COR-L47 (cell line): ENCODE measurements around the gene MPO.
A peak's percentile ranks its signal among the peaks of the same experiment; 100 is the strongest.

Experiments
- DNase-seq: peaks from one replicate; lab custom pipeline; 2025; lab: John Stamatoyannopoulos, UW

Gene MPO

GRCh38 chr17:58280480-58281217 lies at the start of gene MPO:
Gene MPO (minus strand): TSS chr17:58280935. CDS start chr17:58280758, 177 bp downstream.
- DNase-seq: no peak

- no peak for DNase-seq
These were observed 49.2 kb upstream of the MPO start for GRCh38 chr17:58329810-58330537.

GRCh38 chr17:58329035-58329809 lies 48.5 kb upstream of the MPO start:
- peak; percentile 9 for DNase-seq

- DNase-seq: no peak
These were observed 47.7 kb upstream of the MPO start, which contains the start of gene TSPOAP1 for GRCh38 chr17:58328195-58329034. Gene TSPOAP1 (minus strand): TSS chr17:58328795. CDS start chr17:58327920, 875 bp downstream.

- no peak for DNase-seq
These were observed 46.8 kb upstream of the MPO start for GRCh38 chr17:58327363-58328194.

DNA sequence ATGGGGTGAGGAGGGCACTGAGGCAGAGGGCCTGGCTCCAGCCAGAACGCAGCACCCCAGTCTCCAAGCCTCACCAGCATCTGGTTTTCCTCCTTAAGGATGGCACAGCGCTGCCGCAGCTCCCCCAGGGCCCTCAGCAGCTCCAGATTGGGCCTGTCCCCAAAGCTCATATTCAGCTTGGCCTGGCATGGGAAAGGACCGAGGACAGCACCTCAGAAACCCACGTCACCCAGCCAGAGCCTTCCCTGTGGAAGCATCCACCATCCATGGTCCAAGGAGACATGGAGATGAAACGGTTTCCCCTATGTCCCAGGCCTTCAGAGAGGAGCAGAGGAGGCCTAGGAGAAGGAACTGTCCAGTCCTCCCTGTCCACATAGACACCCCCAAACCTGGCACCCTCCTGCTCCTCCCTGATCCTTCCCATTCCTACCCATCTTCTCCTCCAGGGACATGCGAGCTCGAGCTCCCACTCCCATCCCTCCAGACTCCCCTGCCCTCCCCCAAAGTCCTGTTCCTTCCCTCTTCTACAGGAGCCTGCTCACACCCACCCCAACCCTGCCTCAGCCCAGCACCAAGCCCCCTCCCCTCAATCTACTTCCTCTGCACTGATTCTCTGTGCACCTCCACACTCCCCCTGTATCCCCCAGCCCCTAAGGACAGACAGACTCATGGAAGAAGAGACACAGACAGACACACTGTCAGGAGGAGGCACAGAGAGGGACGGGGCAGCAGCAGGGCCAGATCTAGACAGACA lies 46.1 kb upstream of the MPO start:
- DNase-seq: no peak

GRCh38 chr17:58325976-58326468 lies 45.3 kb upstream of the MPO start:
- DNase-seq: no peak

DNA sequence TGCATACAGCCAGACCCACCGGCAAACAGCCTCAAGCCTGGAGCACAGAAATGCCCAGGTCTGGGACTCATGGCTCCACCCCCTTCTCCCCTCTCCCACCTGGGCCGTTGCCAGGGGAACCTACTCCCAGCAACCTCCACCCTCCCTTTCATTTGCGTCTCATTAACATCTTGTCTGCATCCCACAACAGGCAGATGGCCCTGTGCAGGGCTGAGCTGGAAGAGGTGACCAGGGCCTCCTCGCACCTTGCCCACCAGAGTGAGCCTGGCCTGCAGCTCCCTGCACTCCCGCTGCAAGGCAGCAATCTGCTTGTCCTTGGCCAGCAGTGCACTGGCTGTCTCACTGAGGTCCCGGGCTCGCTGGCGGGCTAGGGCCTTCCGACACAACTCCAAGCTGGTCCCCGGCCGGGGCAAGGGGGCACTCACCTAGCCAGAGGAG lies 44.6 kb upstream of the MPO start:
- DNase-seq: peak; percentile 69

DNA sequence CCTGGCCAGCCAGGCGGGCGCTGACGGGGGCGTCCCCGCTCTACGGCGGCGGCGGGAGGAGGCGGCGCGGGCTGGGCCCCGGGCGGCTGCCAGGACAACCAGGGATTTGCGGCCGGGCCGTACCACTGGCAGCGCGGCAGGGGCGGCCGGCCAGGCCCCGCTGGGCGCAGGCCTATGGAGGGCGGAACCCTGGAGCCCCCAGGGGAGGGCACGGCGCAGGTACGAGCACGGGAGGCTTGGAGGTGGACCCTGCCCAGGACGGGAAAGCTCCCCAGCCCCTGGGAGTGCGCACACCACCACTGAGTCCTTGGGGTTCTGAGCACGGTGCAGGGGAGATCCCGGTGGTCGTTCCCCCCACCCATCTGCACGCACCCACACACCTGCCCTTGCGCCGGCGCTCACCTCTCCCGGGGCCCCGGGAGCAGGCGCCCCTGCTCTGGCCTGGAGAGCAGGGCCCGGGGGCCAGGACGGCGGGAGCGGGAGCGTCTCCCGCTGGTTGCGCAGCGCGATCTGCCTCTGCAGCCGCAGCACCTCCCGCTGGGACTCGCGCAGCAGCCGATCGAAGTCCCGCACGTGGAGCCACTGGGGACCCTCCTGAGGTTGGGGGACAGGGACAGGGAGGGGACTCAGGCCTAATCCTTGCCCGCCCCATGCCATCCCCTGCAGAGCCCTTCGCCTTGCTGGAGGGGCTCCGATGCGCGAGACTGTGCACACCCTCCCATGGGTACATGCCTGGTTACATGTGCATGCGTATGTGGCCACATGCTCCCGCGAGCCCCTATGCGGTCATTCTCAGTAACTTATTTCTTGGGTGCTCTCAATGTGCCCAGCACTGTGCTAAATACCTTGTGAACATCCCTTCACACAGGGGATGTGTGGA lies 43.9 kb upstream of the MPO start:
- peak; percentile 69 for DNase-seq

- DNase-seq: no peak
These were observed 43.3 kb upstream of the MPO start for GRCh38 chr17:58324056-58324408.

DNA sequence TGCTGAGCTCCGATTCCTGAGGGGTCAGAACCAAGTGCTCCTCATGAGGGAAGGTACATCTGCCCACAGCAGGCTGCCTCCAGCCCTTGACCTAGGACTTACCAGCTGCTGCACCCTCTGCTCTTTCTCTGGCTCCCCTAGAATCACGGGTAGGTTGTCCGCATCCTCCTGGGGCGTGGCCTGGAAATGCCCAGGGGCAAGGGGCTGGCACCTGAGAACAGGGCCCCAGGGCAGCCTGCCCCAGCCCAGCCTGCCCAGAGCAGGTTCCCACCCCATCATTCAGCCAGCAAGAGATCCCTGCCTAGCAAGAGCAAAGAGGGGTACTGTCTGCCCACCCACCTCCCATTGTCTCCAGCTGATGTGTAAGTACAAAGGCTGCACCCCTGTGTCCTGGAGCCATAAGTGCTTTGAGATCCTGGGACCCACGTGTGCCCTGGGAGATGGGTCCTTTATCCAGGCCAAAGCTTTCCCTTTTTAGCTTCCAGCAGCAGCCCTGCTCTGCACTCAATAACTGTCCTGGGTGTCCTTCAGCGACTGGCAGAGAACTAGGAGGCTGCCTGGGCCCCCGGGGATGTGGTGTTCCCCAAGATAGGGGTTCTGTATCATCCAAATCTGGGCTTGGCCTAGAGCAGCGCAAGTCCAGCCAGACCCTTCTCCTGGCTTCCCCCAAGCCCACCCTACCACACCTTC lies 42.8 kb upstream of the MPO start:
- DNase-seq: no peak

DNA sequence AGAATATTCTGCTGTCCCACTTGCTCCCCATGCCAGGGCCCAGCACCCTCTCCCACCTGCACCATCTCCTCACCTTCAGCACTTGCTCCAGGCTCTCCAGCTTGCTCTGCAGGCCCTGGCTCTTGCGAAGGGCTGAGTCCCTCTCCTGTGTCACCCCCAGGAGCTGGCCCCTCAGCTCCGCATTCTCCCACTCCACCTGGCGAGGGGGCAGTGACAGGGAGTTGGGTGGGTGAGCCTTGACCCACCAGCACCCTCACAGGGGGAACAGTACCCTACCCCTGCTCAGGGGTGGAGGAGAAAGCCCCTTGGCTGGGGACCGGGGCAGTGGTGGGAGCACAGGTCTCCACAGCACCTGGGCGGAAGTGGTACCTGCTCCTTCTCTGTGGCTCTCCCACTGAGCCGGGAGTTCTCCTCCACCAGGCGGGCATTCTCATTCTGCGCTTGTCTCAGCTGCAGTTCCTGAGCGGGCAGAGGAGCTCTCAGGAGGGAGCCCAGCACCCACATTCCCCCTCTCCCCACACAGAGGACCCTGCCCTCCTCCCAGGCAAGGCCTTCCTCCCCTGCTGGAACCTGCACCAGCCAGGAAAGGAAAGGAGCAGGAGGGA lies 41.9 kb upstream of the MPO start:
- DNase-seq: no peak

- DNase-seq: no peak
These were observed 41.1 kb upstream of the MPO start for GRCh38 chr17:58321571-58322525.

- DNase-seq: no peak
These were observed 40.0 kb upstream of the MPO start for GRCh38 chr17:58320570-58321323.

- no peak for DNase-seq
These were observed 39.4 kb upstream of the MPO start for GRCh38 chr17:58320163-58320558.
